Measurements from ENCODE around the gene PTHLH. TPM values are rescaled to one million over a fixed set of nuclear protein-coding genes. Genes with fewer than 3 reads are reported as not detected.

PTHLH gene
- total RNA-seq, 1 donor from 2014 or later: not detected

GRCh38 chr12:27958675-27959074 is 13.9 kb downstream of the PTHLH start:
- no peak for TF ChIP-seq CTCF (IDR thresholded peaks at IDR 0.05)

GRCh38 chr12:27957366-27957765 is 15.2 kb downstream of the PTHLH start:
- intact Hi-C loops (cut with micrococcal nuclease): no loop called here

More at GRCh38 chr12:27958675-27959074, 13.9 kb downstream of the PTHLH start:
- DNase-seq: no peak
- no peak for ATAC-seq (ENCODE audit: low read depth)
- Mint-ChIP-seq H3K27me3 (peaks cover 34% of the 10 kb centered on the region), H3K36me3 (ENCODE audit: low read depth) (no peaks in the 10 kb centered on the region), H3K4me1 (no peaks in the 10 kb centered on the region), H3K27ac (no peak overlapping the region), H3K9me3 (no peaks in the 10 kb centered on the region), H3K4me3 (no peak overlapping the region)
- CTCF ChIA-PET: no interaction called here
- POLR2A ChIA-PET: no interaction called here
- intact Hi-C loops (cut with micrococcal nuclease): no loop called here

GRCh38 chr12:27953817-27954216 is 18.7 kb downstream of the PTHLH start:
- no peak overlapping the region for H3K27ac Mint-ChIP-seq
- CTCF ChIA-PET: no interaction called here
- H3K36me3 Mint-ChIP-seq (ENCODE audit: low read depth): no peaks in the 10 kb centered on the region
- peaks cover 21% of the 10 kb centered on the region for H3K27me3 Mint-ChIP-seq
- H3K4me1 Mint-ChIP-seq: no peaks in the 10 kb centered on the region
- no peak overlapping the region for H3K4me3 Mint-ChIP-seq
- ATAC-seq (ENCODE audit: low read depth) (no peak), DNase-seq (no peak)
- H3K9me3 Mint-ChIP-seq: no peaks in the 10 kb centered on the region
- intact Hi-C loops (cut with micrococcal nuclease): no loop called here
- POLR2A ChIA-PET: no interaction called here
- TF ChIP-seq CTCF (IDR thresholded peaks at IDR 0.05): no peak

More at GRCh38 chr12:27957366-27957765, 15.2 kb downstream of the PTHLH start:
- DNase-seq (no peak), ATAC-seq (ENCODE audit: low read depth) (no peak)
- H3K27ac Mint-ChIP-seq: no peak overlapping the region
- POLR2A ChIA-PET: no interaction called here
- no peaks in the 10 kb centered on the region for H3K9me3 Mint-ChIP-seq
- H3K4me3 Mint-ChIP-seq: no peak overlapping the region
- no peaks in the 10 kb centered on the region for H3K36me3 Mint-ChIP-seq (ENCODE audit: low read depth)
- H3K27me3 Mint-ChIP-seq: peaks cover 32% of the 10 kb centered on the region
- CTCF ChIA-PET: no interaction called here
- no peaks in the 10 kb centered on the region for H3K4me1 Mint-ChIP-seq
- TF ChIP-seq CTCF (IDR thresholded peaks at IDR 0.05): no peak

GRCh38 chr12:27953348-27953747 is 19.2 kb downstream of the PTHLH start:
- no peak overlapping the region for H3K4me3 Mint-ChIP-seq
- DNase-seq (no peak), ATAC-seq (ENCODE audit: low read depth) (no peak)
- TF ChIP-seq CTCF (IDR thresholded peaks at IDR 0.05): no peak
- POLR2A ChIA-PET: no interaction called here
- H3K9me3 Mint-ChIP-seq: no peaks in the 10 kb centered on the region
- intact Hi-C loops (cut with micrococcal nuclease): no loop called here
- no peaks in the 10 kb centered on the region for H3K4me1 Mint-ChIP-seq
- CTCF ChIA-PET: no interaction called here
- H3K36me3 Mint-ChIP-seq (ENCODE audit: low read depth): no peaks in the 10 kb centered on the region
- H3K27me3 Mint-ChIP-seq: peaks cover 17% of the 10 kb centered on the region
- no peak overlapping the region for H3K27ac Mint-ChIP-seq

- no peak for ATAC-seq (ENCODE audit: low read depth)
- Mint-ChIP-seq H3K9me3 (no peaks in the 10 kb centered on the region), H3K4me3 (no peak overlapping the region), H3K36me3 (ENCODE audit: low read depth) (no peaks in the 10 kb centered on the region), H3K4me1 (no peaks in the 10 kb centered on the region), H3K27me3 (peaks cover 14% of the 10 kb centered on the region), H3K27ac (no peak overlapping the region)
- no peak for DNase-seq
- ChIA-PET POLR2A (no interaction called here), CTCF (no interaction called here)
- intact Hi-C loops (cut with micrococcal nuclease): no loop called here
- TF ChIP-seq CTCF (IDR thresholded peaks at IDR 0.05): no peak
These were observed 20.0 kb downstream of the PTHLH start for GRCh38 chr12:27952510-27952909.

Data from activated B cell treated with CpG ODN at 0.5 μM for 24 hours (primary cell).